H1 (cell line): ENCODE measurements around the gene GLRA1. TPM values are rescaled to one million over a fixed set of nuclear protein-coding genes. Genes with fewer than 3 reads are reported as not detected.

Experiments used
- CHD1 ChIP-seq: IDR thresholded peaks from 2 replicates; pipeline ENCODE4 v1.6.1; 2012; ENCODE audit warnings: low read depth, low read length, improper control_type of control experiment
- GABPA ChIP-seq: IDR thresholded peaks from 2 replicates; pipeline ENCODE4 v1.6.1; 2011; ENCODE audit warnings: mild to moderate bottlenecking, low read length, moderate library complexity, borderline replicate concordance; ENCODE audit not compliant: insufficient read depth
- RAD21 ChIP-seq, 2 experiments: IDR thresholded peaks in 1 of 2; conservative IDR thresholded peaks in 1 of 2; 2 replicates each; pipeline ENCODE4 v1.6.1; 2011; ENCODE audit warnings: low read depth in 2 of 2, low read length in 2 of 2, improper control_type of control experiment in 1 of 2, inconsistent platforms in 1 of 2, mild to moderate bottlenecking in 1 of 2, moderate library complexity in 1 of 2
- TCF12 ChIP-seq: IDR thresholded peaks from 2 replicates; pipeline ENCODE4 v1.6.1; 2011; ENCODE audit warnings: low read depth, mild to moderate bottlenecking, low read length
- polyA plus RNA-seq, 7 experiments: library from polyadenylated mRNA; depleted of rRNA in 3 of 7; stranded (reverse) in 5 of 7; unstranded in 2 of 7; fragments of >200 nt in 5 of 7; fragments of 200-250 nt in 2 of 7; gene quantifications; 1 replicate in 5 of 7; 2 replicates in 1 of 7; 4 replicates in 1 of 7; pipeline versions ENCODE4 v1.2.1 to v1.2.3, GENCODE V29; 2011 to 2013; ENCODE audit warnings: missing spikeins in 2 of 7, mixed read lengths in 2 of 7
- total RNA-seq: library from RNA; stranded (reverse); fragmentation: NEBNext Ultra II Directional; extraction: Animal tissue kit (Norgen Biotek cat#: 25700); gene quantifications from 2 replicates; pipeline ENCODE4 v1.2.1, GENCODE V29; 2021
- TF ChIP-seq, protein P1 (sequence below): fragments of 300-600 bp; sonication (generic); IDR thresholded peaks from 2 replicates; pipeline ENCODE4 v1.7.1; 2012; ENCODE audit warnings: low read length, moderate library complexity, mild to moderate bottlenecking, inconsistent platforms; ENCODE audit not compliant: insufficient replicate concordance

GLRA1 gene
- total and polyA plus RNA-seq, 2 of the 8 experiments (the other 6 are each of a cell fraction or from before 2014, with no cell fraction given): not detected

DNA sequence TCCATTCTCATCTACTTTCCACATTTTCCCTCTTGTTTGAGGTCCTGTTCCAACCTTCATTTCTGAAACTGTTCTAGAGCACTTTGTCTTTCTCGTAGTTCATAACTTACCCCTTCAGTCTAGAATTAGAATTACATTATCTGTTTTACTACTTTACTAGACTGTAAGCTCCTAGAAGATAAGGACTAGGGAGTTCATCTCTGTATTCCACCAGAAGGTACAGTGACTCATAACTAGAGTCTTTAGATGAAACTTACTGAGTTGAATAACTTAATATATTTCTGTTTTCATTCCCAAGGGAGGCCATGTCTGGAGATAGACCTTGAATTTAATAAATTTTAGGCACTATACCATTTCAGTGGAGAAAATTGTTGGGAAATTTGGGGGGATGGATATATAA lies 114.2 kb downstream of the GLRA1 start (continued):
- TF ChIP-seq, protein P1, sequence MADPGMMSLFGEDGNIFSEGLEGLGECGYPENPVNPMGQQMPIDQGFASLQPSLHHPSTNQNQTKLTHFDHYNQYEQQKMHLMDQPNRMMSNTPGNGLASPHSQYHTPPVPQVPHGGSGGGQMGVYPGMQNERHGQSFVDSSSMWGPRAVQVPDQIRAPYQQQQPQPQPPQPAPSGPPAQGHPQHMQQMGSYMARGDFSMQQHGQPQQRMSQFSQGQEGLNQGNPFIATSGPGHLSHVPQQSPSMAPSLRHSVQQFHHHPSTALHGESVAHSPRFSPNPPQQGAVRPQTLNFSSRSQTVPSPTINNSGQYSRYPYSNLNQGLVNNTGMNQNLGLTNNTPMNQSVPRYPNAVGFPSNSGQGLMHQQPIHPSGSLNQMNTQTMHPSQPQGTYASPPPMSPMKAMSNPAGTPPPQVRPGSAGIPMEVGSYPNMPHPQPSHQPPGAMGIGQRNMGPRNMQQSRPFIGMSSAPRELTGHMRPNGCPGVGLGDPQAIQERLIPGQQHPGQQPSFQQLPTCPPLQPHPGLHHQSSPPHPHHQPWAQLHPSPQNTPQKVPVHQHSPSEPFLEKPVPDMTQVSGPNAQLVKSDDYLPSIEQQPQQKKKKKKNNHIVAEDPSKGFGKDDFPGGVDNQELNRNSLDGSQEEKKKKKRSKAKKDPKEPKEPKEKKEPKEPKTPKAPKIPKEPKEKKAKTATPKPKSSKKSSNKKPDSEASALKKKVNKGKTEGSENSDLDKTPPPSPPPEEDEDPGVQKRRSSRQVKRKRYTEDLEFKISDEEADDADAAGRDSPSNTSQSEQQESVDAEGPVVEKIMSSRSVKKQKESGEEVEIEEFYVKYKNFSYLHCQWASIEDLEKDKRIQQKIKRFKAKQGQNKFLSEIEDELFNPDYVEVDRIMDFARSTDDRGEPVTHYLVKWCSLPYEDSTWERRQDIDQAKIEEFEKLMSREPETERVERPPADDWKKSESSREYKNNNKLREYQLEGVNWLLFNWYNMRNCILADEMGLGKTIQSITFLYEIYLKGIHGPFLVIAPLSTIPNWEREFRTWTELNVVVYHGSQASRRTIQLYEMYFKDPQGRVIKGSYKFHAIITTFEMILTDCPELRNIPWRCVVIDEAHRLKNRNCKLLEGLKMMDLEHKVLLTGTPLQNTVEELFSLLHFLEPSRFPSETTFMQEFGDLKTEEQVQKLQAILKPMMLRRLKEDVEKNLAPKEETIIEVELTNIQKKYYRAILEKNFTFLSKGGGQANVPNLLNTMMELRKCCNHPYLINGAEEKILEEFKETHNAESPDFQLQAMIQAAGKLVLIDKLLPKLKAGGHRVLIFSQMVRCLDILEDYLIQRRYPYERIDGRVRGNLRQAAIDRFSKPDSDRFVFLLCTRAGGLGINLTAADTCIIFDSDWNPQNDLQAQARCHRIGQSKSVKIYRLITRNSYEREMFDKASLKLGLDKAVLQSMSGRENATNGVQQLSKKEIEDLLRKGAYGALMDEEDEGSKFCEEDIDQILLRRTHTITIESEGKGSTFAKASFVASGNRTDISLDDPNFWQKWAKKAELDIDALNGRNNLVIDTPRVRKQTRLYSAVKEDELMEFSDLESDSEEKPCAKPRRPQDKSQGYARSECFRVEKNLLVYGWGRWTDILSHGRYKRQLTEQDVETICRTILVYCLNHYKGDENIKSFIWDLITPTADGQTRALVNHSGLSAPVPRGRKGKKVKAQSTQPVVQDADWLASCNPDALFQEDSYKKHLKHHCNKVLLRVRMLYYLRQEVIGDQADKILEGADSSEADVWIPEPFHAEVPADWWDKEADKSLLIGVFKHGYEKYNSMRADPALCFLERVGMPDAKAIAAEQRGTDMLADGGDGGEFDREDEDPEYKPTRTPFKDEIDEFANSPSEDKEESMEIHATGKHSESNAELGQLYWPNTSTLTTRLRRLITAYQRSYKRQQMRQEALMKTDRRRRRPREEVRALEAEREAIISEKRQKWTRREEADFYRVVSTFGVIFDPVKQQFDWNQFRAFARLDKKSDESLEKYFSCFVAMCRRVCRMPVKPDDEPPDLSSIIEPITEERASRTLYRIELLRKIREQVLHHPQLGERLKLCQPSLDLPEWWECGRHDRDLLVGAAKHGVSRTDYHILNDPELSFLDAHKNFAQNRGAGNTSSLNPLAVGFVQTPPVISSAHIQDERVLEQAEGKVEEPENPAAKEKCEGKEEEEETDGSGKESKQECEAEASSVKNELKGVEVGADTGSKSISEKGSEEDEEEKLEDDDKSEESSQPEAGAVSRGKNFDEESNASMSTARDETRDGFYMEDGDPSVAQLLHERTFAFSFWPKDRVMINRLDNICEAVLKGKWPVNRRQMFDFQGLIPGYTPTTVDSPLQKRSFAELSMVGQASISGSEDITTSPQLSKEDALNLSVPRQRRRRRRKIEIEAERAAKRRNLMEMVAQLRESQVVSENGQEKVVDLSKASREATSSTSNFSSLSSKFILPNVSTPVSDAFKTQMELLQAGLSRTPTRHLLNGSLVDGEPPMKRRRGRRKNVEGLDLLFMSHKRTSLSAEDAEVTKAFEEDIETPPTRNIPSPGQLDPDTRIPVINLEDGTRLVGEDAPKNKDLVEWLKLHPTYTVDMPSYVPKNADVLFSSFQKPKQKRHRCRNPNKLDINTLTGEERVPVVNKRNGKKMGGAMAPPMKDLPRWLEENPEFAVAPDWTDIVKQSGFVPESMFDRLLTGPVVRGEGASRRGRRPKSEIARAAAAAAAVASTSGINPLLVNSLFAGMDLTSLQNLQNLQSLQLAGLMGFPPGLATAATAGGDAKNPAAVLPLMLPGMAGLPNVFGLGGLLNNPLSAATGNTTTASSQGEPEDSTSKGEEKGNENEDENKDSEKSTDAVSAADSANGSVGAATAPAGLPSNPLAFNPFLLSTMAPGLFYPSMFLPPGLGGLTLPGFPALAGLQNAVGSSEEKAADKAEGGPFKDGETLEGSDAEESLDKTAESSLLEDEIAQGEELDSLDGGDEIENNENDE: no peak
- TF ChIP-seq TCF12: no peak
- no peak for TF ChIP-seq CHD1
- no peak for TF ChIP-seq GABPA
- TF ChIP-seq RAD21 (IDR thresholded peaks at IDR 0.05 in 1 of 2, conservative IDR thresholded peaks at IDR 0.05 in 1 of 2; ENCODE audit: low read depth in 2 of 2, low read length in 2 of 2): no peak
